NCI-H2029 treated with DMSO at 0.1 percent for 48 hours (cell line): ENCODE data around the gene DHRSX.
"Not testable (repeated sequence)": the region's sequence is repeated elsewhere in the genome, so short reads cannot be mapped to it uniquely, and the experiment has no call there.

Experiments used
- DNase-seq: peaks from one replicate; lab custom pipeline; 2025; lab: John Stamatoyannopoulos, UW

DHRSX gene

DNA sequence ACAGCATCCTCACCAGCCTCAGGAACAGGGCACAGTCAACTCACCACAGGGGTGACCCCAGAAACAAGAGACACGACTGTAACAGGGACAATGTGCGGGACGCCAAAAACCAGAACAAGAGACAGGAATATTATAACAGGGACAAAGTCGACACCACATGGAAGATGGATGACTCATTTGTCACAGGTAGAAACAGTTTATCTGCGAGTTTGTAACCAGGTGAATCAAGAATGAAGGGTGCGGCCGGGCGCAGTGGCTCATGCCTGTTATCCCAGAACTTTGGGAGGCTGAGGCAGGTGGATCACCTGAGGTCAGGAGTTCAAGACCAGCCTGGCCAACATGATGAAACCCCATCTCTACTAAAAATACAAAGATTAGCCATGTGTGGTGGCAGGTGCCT, 44.7 kb downstream of the DHRSX start:
- not testable (repeated sequence) for DNase-seq

DNA sequence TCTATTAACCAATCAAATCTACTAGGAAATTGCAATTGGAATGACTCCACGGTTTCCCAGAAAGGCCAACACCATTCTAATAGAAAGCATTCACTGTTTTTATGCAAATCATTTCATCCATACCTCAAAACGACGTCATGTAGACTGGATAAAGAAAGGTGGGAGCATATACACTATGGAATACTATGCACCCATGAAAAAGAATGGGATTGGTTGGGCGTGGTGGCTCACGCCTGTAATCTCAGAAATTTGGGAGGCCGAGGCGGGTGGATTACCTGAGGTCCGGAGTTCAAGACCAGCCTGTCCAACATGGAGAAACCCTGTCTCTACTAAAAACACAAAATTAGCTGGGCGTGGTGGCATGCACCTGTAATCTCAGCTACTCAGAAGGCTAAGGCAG, 46.2 kb downstream of the DHRSX start:
- not testable (repeated sequence) for DNase-seq

DNA sequence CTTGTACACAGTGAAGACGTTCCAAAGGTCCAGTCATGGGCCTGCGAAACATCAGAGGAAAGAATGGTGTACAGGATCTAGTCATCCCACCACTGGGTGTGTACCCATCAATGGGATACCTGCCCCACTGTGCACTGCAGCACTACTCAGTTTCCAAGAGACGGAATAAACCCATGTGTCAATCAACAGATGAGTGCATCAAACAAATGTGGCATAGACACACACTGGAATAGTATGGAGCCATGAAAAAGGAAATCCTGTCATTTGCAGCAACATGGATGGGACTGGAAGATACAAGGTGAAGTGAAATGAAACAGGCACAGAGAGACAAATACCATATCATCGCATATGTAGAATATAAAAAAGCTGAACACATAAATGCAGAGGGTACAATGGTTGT, 48.0 kb downstream of the DHRSX start:
- no peak for DNase-seq

DNA sequence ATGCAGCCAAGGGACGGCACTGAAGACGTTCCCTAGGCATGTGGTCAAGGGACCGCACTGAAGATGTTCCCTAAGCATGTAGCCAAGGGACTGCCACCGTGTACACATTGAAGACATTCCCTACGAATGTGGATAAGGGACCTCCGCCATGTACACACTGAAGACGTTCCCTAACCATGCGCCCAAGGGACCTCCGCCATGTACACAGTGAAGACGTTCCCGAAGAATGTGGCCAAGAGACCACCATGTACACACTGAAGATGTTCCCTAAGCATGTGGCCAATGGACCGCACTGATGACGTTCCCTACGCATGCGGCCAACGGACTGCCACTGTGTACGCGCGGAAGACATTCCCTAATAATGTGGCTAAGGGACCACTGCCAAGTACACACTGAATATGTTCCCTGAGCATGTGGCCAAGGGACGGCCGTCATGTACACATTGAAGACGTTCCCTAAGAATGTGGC, 48.4 kb downstream of the DHRSX start:
- no peak for DNase-seq

DNA sequence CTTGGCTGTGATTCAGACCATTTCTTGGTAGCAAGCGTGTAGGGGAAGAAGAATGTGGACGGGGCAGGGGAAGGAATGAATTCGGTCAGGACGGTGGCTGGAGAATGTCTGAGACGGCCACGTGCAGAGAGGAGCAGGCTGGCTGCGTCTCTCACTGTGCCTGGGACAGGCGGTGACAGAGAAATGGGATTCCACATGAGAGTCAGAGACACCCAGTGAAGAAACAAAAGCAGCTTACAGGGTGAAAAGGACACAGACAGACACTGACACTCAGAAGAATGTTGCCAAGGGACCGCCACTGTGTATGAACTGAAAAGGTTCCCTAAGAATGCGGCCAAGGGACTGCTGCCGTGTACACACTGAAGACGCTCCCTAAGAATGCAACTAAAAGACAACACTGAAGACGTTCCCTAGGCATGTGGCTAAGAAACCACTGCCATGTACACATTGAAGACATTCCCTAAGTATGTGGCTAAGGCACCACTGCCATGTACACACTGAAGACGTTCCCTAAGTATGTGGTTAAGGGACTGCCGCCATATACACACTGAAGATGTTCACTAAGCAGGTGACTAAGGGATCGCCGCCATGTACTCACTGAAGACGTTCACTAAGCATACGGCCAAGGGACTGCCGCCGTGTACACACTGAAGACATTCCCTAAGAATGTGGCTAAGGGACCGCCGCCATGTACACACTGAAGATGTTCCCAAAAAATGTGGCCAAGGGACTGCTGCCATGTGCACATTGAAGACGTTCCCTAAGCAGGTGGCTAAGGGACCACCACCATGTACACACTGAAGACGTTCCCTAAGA, 49.1 kb downstream of the DHRSX start:
- DNase-seq, result no peak

DNA sequence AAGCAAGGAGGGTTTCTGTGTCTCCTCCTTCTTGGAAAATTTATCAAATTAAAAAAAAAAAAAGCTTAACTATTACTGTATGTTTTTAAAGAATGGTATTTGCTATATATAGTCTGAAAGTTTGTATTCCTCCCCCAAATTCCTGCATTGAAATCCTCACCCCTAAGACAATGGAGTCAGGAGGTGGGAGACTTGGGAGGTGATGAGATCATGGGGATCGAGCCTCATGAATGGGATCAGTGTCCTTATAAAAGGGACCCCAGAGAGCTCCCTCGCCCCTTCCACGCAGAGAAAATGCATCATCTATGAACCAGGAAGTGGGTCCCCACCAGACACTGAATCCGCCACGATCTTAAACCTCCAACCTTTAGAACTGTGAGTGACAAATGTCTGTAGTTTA, 50.1 kb downstream of the DHRSX start:
- DNase-seq, result no peak

DNA sequence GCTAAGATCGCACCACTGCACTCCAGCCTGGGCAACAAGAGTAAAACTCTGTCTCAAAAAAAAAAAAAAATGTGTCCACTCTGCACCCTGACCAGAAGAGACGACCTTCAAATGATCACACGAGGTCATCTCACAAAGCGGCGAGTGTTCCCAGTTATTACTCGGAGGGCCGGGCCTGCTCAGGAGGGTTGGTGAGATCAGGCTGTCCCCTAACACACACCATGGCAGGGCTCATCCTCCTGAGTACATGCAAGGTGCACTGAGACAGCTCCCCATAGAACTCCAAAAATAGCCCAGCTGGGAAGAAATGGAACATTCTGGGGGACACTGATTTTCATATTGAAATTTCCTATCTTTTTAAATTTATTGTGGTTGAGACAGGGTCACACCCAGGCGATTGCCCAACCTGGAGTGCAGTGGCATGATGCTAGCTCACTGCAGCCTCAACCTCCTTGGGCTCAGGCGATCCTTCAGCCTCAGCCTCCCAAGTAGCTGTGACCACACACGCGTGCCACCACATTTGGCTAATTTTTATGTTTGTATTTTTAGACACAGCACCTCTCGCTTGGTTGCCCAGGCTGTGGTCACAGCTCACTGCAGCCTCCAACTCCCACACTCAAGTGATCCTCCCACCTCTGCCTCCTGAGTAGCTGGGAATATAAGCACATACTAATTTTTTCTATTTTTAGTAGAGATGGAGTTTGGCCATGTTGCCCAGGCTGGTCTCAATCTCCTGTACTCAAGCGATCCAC, 51.5 kb downstream of the DHRSX start:
- DNase-seq, result no peak

DNA sequence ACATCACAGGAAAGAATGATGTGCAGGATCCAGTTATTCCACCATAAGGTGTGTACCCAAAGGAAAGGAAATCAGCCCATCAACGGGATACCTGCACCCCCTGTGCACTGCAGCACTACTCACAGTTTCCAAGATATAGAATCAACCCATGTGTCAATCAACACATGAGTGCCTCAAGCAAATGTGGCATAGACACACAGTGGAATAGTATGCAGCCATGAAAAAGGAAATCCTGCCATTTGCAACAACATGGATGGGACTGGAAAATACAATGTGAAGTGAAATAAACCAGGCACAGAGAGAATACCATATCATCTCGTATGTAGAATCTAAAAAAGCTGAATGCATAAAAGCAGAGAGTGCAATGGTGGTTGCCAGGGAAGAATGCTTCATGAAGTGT, 53.3 kb downstream of the DHRSX start:
- DNase-seq, result no peak

DNA sequence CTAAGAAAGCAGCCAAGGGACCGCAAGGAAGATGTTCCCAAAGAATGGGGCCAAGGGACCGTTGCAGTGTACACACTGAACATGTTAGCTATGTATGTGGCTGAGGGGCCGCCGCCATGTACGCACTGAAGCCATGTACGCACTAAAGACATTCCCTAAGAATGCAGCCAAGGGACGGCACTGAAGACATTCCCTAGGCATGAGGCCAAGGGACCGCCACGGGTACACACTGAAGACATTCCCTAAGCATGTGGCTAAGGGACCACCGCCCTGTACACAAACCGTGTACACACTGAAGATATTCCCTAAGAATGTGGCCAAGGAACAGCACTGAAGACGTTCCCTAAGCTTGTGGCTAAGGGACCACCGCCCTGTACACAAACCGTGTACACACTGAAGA, 54.0 kb downstream of the DHRSX start:
- DNase-seq, result no peak

DNA sequence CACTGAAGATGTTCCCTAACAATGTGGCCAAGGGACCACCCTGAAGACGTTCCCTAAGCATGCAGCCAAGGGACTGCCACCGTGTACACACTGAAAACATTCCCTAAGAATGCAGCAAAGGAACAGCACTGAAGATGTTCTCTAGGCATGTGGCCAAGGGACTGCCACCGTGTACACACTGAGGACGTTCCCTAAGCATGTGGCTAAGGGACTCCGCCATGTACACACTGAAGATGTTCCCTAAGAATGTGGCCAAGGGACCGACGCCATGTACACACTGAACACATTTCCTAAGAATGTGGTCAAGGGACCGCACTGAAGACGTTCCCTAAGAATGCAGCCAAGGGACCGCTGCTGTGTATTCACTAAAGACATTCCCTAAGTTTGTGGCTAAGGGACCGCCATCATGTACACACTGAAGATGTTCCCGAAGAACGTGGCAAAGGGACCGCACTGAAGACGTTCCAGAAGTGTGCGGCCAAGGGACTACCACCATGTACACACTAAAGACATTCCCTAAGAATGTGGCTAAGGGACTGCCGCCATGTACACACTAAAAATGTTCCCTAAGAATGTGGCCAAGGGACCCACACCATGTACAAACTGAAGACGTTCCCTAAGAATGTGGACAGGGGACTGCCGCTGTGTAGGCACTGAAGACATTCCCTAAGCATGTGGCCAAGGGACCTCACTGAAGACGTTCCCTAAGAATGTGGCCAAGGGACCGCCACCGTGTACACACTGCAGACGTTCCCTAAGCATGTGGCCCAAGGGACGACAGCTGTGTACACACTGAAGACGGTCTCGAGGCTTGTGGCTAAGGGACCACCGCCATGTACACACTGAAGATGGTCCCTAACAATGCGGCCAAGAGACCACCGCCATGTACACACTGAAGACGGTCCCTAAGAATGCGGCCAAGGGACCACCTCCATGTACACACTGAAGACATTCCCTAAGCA, 54.8 kb downstream of the DHRSX start:
- no peak for DNase-seq

DNA sequence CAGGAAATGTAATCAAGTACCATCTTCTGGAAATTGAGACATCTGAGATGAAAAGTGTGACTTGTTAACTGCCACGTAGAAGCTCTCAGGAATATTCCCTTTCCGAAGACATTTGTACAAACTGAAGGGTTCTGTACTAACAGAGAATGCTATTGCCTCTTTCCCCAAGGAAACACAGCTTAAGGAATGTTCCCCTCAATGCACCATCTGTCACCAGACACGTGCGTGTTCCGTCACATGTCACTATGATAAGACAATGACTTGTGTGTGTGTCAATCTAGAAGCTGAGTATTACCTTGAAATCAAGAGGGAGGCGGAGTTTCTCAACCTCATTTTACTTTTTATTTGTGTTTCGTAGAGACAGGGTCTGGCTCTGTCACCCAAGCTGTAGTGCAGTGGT, 58.1 kb downstream of the DHRSX start:
- DNase-seq, result no peak

DNA sequence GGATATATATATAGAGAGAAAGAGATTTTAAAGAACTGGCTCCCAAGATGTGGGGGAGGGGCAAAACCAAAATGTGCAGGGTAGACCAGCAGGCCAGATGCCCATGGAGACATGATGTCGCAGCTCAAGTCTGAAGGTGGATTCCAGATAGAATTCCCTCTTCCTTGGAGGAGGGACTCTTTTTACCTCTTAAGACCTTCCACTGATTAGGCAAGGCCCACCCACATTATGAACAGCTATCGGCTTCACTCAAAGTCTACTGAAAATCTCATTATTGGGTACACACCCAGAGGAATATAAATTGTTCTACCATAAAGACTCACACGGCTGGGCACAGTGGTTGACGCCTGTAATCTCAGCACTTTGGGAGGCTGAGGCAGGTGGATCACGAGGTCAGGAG, 59.3 kb downstream of the DHRSX start:
- DNase-seq, result no peak

DNA sequence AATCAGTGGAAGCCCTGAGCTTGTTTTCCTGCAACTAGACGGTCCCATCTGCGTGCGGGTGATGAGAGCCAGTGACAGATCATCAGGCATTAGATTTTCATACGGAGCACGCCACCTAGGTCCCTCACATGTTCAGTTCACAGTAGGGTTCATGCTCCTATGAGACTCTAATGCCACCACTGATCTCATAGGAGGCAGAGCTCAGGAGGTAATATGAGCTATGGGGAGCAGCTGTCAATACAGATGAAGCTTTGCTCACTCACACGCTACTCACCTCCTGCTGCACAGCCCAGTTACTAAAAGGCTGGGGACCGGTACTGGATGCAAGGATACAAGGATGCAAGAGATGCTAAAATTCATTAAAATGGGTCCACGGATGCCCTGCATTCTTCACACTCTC, 61.2 kb downstream of the DHRSX start:
- no peak for DNase-seq

DNA sequence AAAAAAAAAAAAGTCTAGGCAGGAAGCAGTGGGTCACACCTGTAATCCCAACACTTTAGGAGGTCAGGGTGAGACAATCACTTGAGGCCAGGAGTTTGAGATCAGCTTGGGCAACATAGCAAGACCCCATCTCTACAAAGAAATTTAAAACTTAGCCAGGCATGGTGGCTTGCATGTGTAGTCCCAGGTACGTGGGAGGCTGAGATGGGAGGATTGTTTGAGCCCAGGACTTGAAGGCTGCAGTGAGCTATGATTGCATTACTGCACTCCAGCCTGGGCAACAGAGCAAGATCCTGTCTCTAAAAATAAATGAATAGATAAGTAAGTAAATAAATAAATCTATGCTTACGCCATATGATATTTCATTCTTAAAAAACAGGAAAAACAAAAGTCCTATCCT, 65.3 kb downstream of the DHRSX start:
- DNase-seq, result no peak

DNA sequence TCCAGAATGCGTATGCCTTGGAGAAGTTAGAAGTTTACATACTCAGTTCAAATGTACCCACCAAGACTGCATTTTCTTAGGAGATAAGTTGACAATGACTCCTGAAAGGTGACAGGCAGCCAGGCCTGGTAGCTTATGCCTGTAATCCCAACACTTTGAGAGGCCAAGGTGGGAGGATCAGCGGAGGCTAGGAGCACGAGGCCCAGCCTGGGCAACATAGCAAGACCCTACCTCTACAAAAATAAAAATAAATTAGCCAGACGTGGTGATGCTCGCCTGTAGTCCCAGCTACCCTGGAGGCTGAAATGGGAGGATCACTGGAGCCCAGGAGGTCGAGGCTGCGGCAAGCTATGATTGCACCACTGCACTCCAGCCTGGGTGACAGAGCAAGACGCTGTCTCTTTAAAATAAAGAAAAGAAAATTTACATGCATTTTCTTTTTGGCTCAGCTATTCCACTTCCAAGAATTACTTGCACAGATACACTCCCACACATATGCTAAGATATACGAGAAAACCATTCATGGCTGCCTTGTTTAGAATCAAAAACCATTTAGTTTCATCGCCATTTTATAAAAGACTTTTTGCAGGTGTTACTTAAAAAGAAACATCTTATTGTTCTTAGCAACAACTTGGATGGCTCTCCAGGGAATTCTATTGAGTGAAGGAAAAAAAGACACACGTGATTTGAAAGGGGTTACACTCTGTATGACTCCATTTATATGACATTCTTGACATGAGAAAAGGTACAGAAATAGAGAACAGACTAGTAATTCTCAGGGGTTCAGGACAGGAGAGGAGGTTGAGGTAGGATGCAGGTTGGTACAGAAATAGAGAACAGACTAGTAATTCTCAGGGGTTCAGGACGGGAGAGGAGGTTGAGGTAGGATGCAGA, 66.3 kb downstream of the DHRSX start:
- no peak for DNase-seq

DNA sequence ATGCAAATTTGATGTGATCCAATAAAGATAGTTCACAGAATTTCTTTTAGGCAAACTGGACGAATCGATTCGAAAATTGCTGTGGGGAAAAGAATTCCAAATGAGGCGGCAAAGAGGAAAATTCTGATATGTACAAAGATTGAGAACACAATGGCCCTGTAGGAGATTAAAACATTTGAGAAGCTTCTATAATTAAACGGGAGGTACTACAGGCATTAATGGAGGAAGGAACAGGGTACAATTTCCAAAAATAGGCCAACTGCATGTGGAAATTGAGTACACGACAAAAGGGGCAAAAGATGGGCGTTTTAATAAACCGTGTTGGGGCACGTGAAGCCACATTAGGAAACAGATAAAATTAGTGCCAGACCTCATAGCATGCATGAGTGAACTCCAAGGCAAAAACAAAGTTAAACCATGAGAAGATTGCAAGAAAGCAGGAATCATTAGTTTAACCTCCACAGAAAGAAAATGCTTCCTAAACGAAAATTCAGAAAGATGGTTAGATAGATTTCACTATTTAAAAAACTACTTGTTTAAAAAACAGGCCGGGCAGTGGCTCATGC, 68.4 kb downstream of the DHRSX start:
- DNase-seq, result no peak

DNA sequence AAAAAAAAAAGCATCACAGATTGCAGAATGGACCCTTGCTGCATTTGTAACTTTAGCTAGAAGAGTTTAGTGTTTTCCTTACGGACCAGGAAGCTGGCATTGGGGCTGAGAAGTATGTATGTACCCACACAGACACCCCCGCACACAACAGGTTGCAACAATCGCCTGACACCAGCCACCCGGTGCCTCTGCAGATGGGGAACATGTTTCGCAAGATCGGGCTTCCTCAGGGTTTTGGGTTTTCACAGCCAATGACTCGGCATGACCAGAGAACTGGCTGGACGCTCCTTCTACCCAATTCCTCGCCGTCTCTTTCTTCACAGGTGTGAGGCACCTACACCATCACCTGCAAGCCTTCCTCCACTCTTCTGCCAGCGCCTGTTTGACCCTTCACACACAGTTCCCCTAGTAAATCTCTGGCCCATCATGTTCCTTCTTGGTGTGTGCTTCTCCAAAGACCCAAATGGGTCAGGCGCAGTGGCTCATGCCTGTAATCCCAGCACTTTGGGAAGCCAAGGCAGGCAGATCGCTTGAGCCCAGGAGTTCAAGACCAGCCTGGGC, 70.4 kb downstream of the DHRSX start:
- DNase-seq, result no peak

DNA sequence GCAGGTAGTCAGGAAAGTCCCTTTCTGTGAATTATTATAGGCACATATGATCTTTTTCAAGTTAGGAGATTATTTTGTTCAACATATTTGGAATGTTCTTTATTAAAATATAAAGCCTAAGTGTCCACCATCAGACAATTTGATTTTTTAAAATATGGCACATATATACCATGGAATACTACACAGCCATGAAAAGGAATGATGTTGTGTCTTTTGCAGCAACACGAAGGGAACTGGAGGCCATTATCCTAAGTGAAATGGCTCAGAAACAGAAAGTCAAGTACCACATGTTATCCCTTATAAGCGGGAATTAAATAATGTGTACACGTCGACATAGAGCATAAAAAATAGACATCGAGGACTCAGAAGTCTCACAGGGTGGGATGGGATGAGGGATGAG, 73.0 kb downstream of the DHRSX start:
- DNase-seq, result no peak

DNA sequence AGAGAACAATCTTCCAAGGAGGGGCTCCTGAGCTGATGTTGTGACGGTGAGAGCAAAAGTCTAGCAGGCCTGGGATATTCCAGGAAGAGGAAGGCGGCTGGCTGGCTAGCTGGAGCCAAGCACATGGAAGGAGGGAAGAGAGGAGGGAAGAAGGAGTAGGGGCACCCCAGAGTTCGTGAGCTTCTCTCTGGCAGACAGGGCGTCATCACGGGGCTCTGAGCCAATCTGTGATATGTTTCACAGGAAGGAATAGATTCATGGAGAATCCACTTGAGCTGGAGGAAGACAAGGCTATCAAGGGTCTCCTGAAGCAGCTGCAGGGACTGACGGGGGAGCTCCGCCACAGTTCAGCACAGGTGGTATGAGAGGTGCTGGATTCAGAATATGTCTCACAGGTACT, 73.6 kb downstream of the DHRSX start:
- no peak for DNase-seq

DNA sequence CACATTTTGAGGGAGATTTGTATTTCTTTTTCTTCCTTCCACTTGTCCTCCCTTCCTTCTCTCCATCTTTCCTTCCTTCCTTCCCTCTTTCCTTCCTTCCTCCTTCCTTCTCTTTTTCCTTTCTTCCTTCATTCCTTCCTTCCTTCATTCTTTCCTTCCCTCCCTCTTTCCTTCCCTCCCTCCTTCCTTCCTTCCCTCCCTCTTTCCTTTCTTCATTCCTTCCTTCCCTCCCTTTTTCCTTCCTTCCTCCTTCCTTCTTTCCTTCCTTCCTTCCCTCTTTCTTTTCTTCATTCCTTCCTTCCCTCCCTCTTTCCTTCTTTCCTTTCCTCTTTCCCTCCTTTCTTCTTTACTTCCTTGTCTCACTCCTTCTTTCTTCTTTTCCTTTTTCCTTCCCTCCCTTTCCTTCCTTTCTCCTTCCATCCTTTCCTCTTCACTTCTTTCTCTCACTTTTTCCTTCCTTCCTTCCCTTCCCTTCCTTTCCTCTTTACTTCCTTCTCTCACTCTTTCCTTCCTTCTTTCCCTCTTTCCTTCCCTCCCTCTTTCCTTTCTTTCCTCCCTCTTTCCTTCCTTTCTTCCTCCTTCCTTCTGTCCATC, 74.4 kb downstream of the DHRSX start:
- no peak for DNase-seq
